GM10266 (cell line): Measurements from ENCODE around the gene TOR1AIP2.
"Not testable (repeated sequence)": the region's sequence is repeated elsewhere in the genome, so short reads cannot be mapped to it uniquely, and the experiment has no call there.

ENCODE experiments used
- DNase-seq: peaks from one replicate; pipeline ENCODE4 v3.0.0; 2012; ENCODE audit errors: extremely low spot score
- CTCF ChIP-seq: IDR thresholded peaks from 2 replicates; pipeline ENCODE4 v1.5.1; 2012; ENCODE audit warnings: mild to moderate bottlenecking, low read depth; ENCODE audit not compliant: control insufficient read depth, insufficient read depth; ENCODE audit errors: missing control alignments

TOR1AIP2 gene

DNA sequence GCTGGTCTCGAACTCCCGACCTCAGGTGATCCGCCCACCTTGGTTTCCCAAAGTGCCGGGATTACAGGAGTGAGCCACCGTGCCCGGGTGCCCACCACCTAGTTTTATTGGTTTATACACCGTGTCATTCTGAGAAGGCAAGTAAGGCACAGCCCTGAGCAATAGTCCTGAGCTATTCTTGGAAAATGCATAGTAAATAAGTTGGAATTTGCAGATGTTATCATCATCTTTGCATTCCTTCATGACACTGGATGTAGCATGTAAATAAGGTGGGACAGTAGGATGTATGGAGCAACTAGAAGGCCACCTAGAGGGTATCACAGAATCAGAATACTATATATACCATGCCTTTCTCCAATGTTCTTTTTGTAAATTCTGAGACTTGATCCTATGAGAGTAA is 11.0 kb downstream of the TOR1AIP2 start:
- TF ChIP-seq CTCF, result no peak
- no peak for DNase-seq

GRCh38 chr1:179865377-179865776 is 12.2 kb downstream of the TOR1AIP2 start:
- DNase-seq, result no peak
- no peak for TF ChIP-seq CTCF

GRCh38 chr1:179860652-179861051 is 17.0 kb downstream of the TOR1AIP2 start:
- no peak for DNase-seq
- no peak for TF ChIP-seq CTCF

DNA sequence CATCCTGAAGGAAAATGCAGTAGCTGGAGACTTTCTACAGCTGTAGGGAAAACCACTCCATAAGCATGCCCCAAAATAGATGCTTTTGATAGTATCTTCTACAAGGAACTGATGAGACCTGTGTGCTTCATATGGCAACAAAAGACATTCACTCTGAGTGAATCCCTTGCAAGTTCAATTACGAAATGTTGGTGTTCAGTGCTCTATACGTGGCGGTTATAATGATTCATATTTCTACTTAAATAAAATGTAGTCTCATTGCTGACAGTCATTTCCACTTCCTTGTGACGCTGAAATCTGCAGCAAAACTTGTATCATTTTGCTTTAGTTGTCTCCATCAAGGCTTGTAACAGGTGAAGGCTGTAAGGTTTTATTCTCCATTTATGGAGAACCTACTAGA is 20.6 kb downstream of the TOR1AIP2 start:
- no peak for TF ChIP-seq CTCF
- no peak for DNase-seq

DNA sequence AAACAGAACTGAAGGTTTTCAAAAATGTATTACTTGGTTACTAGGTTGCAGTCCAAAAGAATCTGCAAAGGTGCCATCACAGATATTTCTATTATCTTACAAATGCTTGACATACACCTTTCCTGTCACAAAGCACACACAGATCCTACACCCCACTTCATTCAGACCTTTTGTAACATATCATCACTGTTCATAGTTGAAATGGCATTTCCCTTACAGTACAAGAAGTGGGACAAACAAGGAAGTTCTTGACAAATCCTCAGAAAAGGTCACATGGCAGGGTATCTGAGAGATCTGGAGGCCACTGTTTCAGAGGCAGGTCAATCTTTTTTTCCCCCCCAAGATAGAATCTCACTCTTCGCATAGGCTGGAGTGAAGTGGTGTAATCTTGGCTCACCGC is 21.3 kb downstream of the TOR1AIP2 start:
- no peak for TF ChIP-seq CTCF
- no peak for DNase-seq

- DNase-seq, result not testable (repeated sequence)
These were observed 21.8 kb downstream of the TOR1AIP2 start for GRCh38 chr1:179855831-179856230.

GRCh38 chr1:179853102-179853501 is 24.5 kb downstream of the TOR1AIP2 start:
- no peak for DNase-seq
- TF ChIP-seq CTCF, result no peak

- DNase-seq, result no peak
- TF ChIP-seq CTCF, result no peak
These were observed 29.4 kb downstream of the TOR1AIP2 start for GRCh38 chr1:179848233-179848632.
